Posterior vena cava (tissue), 2 donors: Measurements from ENCODE around the gene RELA. TPM values are rescaled to one million over a fixed set of nuclear protein-coding genes. Genes with fewer than 3 reads are reported as not detected.

ENCODE experiments used
- DNase-seq: peaks from one replicate; pipeline ENCODE4 v3.0.0-alpha.2; 2020; ENCODE audit warnings: low spot score
- intact Hi-C, 2 donors: fragments of 100-400 bp; cut with DNase I; formaldehyde crosslinking; loops; one replicate each; pipeline versions ENCODE4 v1.14.1 to v1.14.2; 2022 to 2023
- total RNA-seq, 2 donors: library from RNA; stranded (reverse); fragmentation: NEBNext Ultra II Directional; extraction: Animal tissue kit (Norgen Biotek cat#: 25700); gene quantifications; one replicate each; pipeline ENCODE4 v1.2.1, GENCODE V29; 2021
- donor health status: DM: yes; HTN: yes; CAD: no.
- donor health status: DM: yes; HTN: yes; CAD: no.

Gene RELA
- total RNA-seq, 2 donors from 2014 or later, result 57.6 to 80.8 TPM

- intact Hi-C loops, result loop anchor here in 1 of 2 donors (10.0 kb wide), 1 partner anchor 357 kb away; no protein-coding TSS in a partner anchor
- DNase-seq, result peak; percentile 93
These were observed 24.8 kb downstream of the RELA start, which contains the start of gene SIPA1 for GRCh38 chr11:65637794-65638419. Gene SIPA1 (plus strand): TSS chr11:65638101. CDS start chr11:65640922, 2,821 bp downstream.

DNA sequence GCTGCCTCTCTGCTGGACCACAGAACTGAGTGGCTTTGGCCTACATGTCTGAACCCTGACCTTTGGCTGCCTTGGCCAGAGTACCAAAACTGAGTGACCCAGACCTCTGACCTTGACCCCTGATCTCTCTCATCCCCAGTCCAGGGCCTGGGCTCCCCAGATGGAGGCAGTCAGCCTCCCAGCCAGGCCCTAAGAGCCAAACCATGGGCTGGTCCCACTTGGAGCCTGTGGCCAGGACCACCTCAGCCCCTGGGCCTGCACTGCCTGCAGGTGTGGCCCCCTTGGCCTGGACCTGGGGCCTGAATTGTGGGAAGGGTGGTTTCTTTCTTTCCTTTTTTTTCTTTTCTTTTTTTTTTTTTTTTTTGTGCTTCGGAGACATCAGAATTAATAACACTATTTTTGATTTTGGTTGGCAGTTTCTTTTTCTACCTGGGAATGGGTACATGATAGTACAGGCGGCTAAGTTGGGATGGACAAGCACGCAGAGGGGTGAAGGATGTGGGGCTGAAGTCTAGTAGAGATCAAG is 25.6 kb downstream of the RELA start:
- DNase-seq, result no peak
- intact Hi-C loops, result loop anchor here in 1 of 2 donors (10.0 kb wide), 1 partner anchor 358 kb away; no protein-coding TSS in a partner anchor

DNA sequence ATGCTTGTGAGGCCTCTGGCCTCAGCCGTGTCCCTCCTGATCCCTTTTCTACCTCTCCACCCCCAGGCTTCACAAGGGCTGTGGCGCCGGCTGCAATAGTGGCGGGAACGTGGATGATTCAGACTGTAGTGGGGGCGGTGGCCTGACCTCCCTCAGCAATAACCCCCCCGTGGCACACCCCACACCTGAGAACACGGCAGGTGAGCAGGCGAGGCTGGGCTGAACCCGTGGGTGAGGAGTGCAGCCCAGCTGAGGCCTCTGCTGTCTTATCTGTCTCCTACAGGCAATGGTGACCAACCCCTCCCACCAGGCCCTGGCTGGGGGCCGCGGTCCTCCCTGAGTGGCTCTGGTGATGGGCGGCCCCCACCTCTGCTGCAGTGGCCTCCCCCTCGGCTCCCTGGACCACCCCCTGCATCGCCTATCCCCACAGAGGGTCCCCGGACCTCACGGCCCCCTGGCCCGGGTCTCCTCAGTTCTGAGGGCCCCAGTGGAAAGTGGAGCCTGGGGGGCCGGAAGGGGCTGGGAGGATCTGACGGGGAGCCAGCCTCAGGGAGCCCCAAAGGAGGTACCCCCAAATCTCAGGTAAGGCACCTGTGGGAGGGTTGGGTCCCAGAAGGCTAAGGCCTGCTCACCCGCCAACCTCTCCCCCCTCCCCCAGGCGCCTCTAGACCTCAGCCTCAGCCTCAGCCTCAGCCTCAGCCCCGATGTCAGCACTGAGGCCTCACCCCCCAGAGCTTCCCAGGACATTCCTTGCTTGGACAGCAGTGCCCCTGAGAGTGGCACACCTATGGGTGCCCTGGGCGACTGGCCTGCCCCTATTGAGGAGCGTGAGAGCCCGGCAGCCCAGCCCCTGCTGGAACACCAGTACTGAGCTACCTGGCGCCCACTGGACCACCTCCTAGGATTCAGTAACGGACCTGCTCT is 26.3 kb downstream of the RELA start:
- DNase-seq, result no peak
- intact Hi-C loops, result loop anchor here in 1 of 2 donors (10.0 kb wide), 1 partner anchor 358 kb away; no protein-coding TSS in a partner anchor

GRCh38 chr11:65634905-65635731 is 27.6 kb downstream of the RELA start:
- intact Hi-C loops, result loop anchor here in 1 of 2 donors (5.0 to 10.0 kb wide), 2 partner anchors 137 to 360 kb away; no protein-coding TSS in a partner anchor
- no peak for DNase-seq

GRCh38 chr11:65634440-65634839 is 28.3 kb downstream of the RELA start:
- no peak for DNase-seq
- intact Hi-C loops, result loop anchor here in 1 of 2 donors (5.0 to 10.0 kb wide), 2 partner anchors 138 to 360 kb away; no protein-coding TSS in a partner anchor

DNA sequence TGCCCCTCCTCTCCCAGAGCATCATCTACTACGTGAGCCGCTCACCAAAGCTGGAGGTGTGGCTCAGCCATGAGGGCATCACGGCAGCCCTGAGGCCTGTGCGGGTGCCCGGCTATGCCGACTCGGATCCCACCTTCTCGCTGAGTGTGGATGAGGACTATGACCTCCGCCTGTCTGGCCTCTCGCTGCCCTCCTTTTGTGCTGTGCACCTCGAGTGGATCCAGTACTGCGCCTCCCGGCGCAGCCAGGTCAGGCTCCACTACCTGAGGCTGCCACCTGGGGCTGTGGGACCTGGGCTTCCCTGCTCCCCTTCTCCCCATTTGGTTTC is 28.6 kb downstream of the RELA start:
- no peak for DNase-seq
- intact Hi-C loops, result loop anchor here in 1 of 2 donors (5.0 to 10.0 kb wide), 2 partner anchors 138 to 361 kb away; no protein-coding TSS in a partner anchor

GRCh38 chr11:65633390-65634108 is 29.2 kb downstream of the RELA start:
- no peak for DNase-seq

DNA sequence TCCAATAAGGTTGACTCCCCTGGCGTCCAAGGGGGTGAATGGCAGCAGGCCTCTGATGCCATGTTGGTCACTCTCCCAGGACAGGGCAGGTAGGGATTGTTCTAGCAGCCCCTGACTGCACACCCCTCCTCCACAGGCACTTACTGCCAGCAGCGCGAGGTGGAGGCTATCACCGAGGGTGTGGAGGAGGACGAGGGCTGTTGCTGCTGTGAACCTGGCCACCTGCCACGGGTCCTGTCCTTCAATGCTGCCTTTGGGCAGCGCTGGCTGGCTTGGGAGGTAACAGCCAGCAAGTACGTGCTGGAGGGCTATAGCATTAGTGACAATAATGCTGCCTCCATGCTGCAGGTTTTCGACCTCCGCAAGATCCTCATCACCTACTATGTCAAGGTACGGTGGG is 32.5 kb downstream of the RELA start:
- no peak for DNase-seq
- intact Hi-C loops, result loop anchor here in 1 of 2 donors (5.0 to 10.0 kb wide), 2 partner anchors 142 to 365 kb away; no protein-coding TSS in a partner anchor

More at GRCh38 chr11:65633390-65634108, 29.2 kb downstream of the RELA start:
- intact Hi-C loops, result loop anchor here in 1 of 2 donors (5.0 to 10.0 kb wide), 2 partner anchors 139 to 361 kb away; no protein-coding TSS in a partner anchor

DNA sequence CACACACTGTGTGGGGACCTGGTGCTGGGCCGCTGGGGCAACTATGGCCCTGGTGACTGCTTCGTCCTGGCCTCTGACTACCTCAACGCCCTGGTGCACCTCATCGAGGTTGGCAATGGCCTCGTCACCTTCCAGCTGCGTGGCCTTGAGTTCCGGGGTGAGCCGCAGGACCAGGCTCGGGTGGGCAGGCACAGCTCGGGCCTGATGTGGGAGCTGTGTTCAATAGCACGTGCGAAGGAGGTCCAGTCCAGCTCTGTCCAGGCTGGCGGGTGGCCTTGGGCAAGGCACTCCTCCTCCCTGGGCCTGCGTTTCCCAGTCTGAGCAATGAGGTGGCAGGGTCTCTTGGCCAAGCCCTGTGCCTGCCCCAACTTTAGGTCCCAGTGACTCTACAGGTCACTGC is 33.1 kb downstream of the RELA start:
- DNase-seq, result no peak
- intact Hi-C loops, result no loop called here

- intact Hi-C loops, result no loop called here
These were observed 35.5 kb downstream of the RELA start for GRCh38 chr11:65627202-65627601.

GRCh38 chr11:65625628-65626342 is 36.9 kb downstream of the RELA start:
- peak; percentile 91 for DNase-seq
- intact Hi-C loops, result no loop called here

More at GRCh38 chr11:65627202-65627601, 35.5 kb downstream of the RELA start:
- no peak for DNase-seq

- DNase-seq, result no peak
- intact Hi-C loops, result no loop called here
These were observed 37.6 kb downstream of the RELA start for GRCh38 chr11:65624931-65625627.

DNA sequence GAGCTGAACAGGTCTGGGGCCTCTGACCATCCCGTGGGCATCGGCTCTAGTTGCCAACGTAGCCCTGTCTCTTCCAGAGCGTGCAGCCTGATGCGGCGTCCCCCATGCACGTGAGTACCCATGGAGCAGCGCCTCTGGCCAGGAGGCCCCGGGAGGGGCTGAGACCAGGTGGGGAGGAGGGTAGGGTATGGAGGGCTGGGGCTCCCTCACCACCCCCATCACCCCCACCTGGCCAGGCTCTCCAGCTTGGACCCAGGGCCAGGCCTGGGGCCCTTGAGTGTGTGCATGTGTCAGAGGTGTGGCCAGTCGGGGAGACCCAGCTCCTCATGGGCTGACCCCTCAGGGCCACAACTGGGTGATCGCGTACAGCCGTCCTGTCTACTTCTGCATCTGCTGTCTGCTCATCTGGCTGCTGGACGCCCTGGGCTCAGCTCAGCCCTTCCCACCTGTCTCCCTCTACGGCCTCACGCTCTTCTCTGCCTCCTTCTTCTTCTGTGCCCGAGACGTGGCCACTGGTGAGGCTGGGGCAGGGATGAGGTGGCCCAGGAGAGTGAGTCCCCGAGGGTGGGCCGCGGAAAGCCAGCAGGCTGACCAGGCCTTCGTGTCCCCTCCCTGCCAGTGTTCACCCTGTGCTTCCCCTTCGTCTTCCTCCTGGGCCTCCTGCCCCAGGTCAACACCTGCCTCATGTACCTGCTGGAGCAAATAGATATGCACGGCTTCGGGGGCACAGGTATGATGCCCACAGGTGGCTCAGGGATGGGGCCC is 38.7 kb downstream of the RELA start:
- intact Hi-C loops, result no loop called here
- no peak for DNase-seq

DNA sequence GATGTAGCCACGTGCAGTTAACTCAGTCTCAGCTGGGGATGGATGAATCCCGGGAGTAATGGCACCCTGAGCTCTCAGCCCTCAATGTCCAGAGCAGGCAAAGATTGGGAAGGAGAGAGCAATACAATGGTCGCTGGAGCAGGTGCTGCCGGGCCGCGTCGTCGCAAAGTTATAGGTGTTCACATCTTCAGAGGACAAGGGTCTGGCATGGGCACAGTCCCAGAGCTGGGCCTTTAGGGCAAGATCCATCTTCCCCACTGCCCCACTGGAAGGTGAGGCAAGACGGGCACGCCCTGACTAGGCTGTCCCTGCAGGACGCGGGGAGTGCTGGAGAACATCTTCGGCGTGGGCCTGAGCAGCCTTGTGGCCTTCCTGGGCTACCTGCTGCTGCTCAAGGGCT is 39.5 kb downstream of the RELA start:
- intact Hi-C loops, result no loop called here
- DNase-seq, result no peak

DNA sequence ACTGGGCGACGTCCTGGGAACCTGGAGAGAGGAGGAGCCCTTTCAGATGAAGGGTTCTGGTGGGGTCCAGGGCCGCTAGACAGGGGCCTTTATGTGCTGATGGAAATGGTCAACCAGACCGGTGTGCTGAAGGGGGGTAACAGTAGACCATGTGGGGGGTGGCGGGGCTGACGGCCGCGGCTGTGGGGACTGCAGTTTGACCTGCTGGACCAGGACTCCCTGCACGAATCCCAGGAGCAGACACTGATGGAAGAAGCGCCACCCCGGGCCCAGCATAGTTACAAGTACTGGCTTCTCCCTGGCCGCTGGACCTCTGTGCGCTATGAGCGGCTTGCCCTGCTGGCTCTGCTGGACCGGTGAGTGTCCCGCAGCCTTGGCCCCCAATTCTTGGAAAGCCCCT is 40.7 kb downstream of the RELA start:
- intact Hi-C loops, result no loop called here
- no peak for DNase-seq

GRCh38 chr11:65621460-65621859 is 41.3 kb downstream of the RELA start:
- DNase-seq, result no peak
- intact Hi-C loops, result no loop called here
